SK-N-SH treated with all-trans-retinoic acid at 6 μM for 48 hours (cell line): Measurements from ENCODE around the gene SLC2A8.

Experiments
- ARNTL ChIP-seq: fragments of 450-650 bp; formaldehyde crosslinking; IDR thresholded peaks from 2 replicates; pipeline ENCODE4 v1.5.0; 2020; ENCODE audit warnings: low read depth, mild to moderate bottlenecking, moderate library complexity, borderline replicate concordance
- CSDC2 ChIP-seq: fragments of 250-450 bp; sonication (Bioruptor Pico); IDR thresholded peaks from 2 replicates; pipeline ENCODE4 v1.5.0; 2020; ENCODE audit warnings: mild to moderate bottlenecking, moderate library complexity
- OSR1 ChIP-seq: fragments of 250-450 bp; sonication (Bioruptor Pico); IDR thresholded peaks from 2 replicates; pipeline ENCODE4 v1.8.0; 2022; ENCODE audit warnings: moderate library complexity, mild to moderate bottlenecking, inconsistent platforms
- RARB ChIP-seq: fragments of 250-450 bp; sonication (Bioruptor Pico); IDR thresholded peaks from 2 replicates; pipeline ENCODE4 v1.8.0; 2021; ENCODE audit warnings: mild to moderate bottlenecking, moderate library complexity
- TCF4 ChIP-seq: fragments of 250-450 bp; sonication (Bioruptor Pico); IDR thresholded peaks from 2 replicates; pipeline ENCODE4 v1.8.0; 2021; ENCODE audit warnings: mild to moderate bottlenecking, moderate library complexity, borderline replicate concordance
- TOX ChIP-seq: fragments of 250-450 bp; sonication (Bioruptor Pico); IDR thresholded peaks from 2 replicates; pipeline ENCODE4 v1.8.0; 2021; ENCODE audit warnings: mild to moderate bottlenecking, moderate library complexity, borderline replicate concordance
- ZFP30 ChIP-seq: fragments of 450-650 bp; formaldehyde crosslinking; IDR thresholded peaks from 2 replicates; pipeline ENCODE4 v1.5.0; 2022; ENCODE audit warnings: mild to moderate bottlenecking, moderate library complexity
- ZNF565 ChIP-seq: fragments of 450-650 bp; formaldehyde crosslinking; conservative IDR thresholded peaks from 2 replicates; pipeline ENCODE4 v1.5.0; 2020; ENCODE audit warnings: low read depth, mild to moderate bottlenecking, moderate library complexity
- TF ChIP-seq, protein P1 (sequence below): fragments of 250-450 bp; sonication (Bioruptor Pico); IDR thresholded peaks from 2 replicates; pipeline ENCODE4 v1.5.1; 2020; ENCODE audit warnings: low read depth, mild to moderate bottlenecking, moderate library complexity
- TF ChIP-seq, protein P2 (sequence below): fragments of 250-450 bp; sonication (Bioruptor Pico); IDR thresholded peaks from 2 replicates; pipeline ENCODE4 v1.8.0; 2020; ENCODE audit warnings: mild to moderate bottlenecking, moderate library complexity, borderline replicate concordance
- TF ChIP-seq, protein P3 (sequence below): fragments of 250-450 bp; sonication (Bioruptor Pico); IDR thresholded peaks from 2 replicates; pipeline ENCODE4 v1.5.1; 2021; ENCODE audit warnings: mild to moderate bottlenecking, moderate library complexity

GRCh38 chr9:127450830-127451607 is 54.0 kb downstream of the SLC2A8 start, which contains the start of the genes LRSAM1 and RPL12:
- TF ChIP-seq ZNF565 (no peak), ARNTL (no peak), ZFP30 (0 out of 2 replicates have a peak, but pooled peaks have one; percentile 29), RARB (no peak), TCF4 (no peak), CSDC2 (no peak; the same call in 1 of the 2 replicates), TOX (CRISPR knock-in tag) (no peak), OSR1 (CRISPR knock-in tag) (no peak)
- TF ChIP-seq, protein P1, sequence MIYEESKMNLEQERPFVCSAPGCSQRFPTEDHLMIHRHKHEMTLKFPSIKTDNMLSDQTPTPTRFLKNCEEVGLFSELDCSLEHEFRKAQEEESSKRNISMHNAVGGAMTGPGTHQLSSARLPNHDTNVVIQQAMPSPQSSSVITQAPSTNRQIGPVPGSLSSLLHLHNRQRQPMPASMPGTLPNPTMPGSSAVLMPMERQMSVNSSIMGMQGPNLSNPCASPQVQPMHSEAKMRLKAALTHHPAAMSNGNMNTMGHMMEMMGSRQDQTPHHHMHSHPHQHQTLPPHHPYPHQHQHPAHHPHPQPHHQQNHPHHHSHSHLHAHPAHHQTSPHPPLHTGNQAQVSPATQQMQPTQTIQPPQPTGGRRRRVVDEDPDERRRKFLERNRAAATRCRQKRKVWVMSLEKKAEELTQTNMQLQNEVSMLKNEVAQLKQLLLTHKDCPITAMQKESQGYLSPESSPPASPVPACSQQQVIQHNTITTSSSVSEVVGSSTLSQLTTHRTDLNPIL (CRISPR knock-in tag): no peak
- TF ChIP-seq, protein P2, sequence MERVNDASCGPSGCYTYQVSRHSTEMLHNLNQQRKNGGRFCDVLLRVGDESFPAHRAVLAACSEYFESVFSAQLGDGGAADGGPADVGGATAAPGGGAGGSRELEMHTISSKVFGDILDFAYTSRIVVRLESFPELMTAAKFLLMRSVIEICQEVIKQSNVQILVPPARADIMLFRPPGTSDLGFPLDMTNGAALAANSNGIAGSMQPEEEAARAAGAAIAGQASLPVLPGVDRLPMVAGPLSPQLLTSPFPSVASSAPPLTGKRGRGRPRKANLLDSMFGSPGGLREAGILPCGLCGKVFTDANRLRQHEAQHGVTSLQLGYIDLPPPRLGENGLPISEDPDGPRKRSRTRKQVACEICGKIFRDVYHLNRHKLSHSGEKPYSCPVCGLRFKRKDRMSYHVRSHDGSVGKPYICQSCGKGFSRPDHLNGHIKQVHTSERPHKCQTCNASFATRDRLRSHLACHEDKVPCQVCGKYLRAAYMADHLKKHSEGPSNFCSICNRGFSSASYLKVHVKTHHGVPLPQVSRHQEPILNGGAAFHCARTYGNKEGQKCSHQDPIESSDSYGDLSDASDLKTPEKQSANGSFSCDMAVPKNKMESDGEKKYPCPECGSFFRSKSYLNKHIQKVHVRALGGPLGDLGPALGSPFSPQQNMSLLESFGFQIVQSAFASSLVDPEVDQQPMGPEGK: 0 out of 2 replicates have a peak, but pooled peaks have one; percentile 25
- TF ChIP-seq, protein P3, sequence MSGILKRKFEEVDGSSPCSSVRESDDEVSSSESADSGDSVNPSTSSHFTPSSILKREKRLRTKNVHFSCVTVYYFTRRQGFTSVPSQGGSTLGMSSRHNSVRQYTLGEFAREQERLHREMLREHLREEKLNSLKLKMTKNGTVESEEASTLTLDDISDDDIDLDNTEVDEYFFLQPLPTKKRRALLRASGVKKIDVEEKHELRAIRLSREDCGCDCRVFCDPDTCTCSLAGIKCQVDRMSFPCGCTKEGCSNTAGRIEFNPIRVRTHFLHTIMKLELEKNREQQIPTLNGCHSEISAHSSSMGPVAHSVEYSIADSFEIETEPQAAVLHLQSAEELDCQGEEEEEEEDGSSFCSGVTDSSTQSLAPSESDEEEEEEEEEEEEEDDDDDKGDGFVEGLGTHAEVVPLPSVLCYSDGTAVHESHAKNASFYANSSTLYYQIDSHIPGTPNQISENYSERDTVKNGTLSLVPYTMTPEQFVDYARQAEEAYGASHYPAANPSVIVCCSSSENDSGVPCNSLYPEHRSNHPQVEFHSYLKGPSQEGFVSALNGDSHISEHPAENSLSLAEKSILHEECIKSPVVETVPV: peak; percentile 72; the same call in 1 of the 2 replicates
